Body of pancreas (tissue), 4 donors: ENCODE measurements around the gene ADGRE2.

Experiments used
- CTCF ChIP-seq, 7 experiments: fragments of 450-650 bp in 4 of 7; fragments of 200-600 bp in 3 of 7; sonication (generic) in 3 of 7; IDR thresholded peaks; one replicate each; pipeline ENCODE4 v1.5.1; 2016 to 2019; ENCODE audit warnings: antibody characterized with exemption in 7 of 7
- POLR2A ChIP-seq, 3 donors: fragments of 450-650 bp; IDR thresholded peaks; one replicate each; pipeline ENCODE4 v1.6.1; 2016; ENCODE audit warnings: antibody characterized with exemption in 3 of 3, mild to moderate bottlenecking in 2 of 3

- TF ChIP-seq CTCF (IDR thresholded peaks at IDR 0.05) (no peak), POLR2A (IDR thresholded peaks at IDR 0.05) (no peak)
Observed at GRCh38 chr19:14817052-14817451, 38.7 kb upstream of the ADGRE2 start.
